Heart left ventricle (tissue), 13 donors: ENCODE data around the gene SCN9A.

Source experiments
- CTCF ChIP-seq, 12 donors: fragments of 200-600 bp; sonication (generic) in 4 of 12; IDR thresholded peaks; one replicate each; pipeline versions ENCODE4 v1.5.0 to v1.8.0; 2018 to 2022; ENCODE audit warnings: antibody characterized with exemption in 12 of 12, mild to moderate bottlenecking in 5 of 12
- POLR2A ChIP-seq, 2 donors: fragments of 450-650 bp; IDR thresholded peaks; one replicate each; pipeline ENCODE4 v1.6.1; 2017; ENCODE audit warnings: antibody characterized with exemption in 2 of 2, mild to moderate bottlenecking in 2 of 2, moderate library complexity in 2 of 2
- donor health status: ischemic (EF 13 %, LVEDD 7.1; RV severe dilation, severe dysfunction).
- donor health status: DM: no; HTN: yes; CAD: no.
- donor health status: DM: no; HTN: no; CAD: no.
- donor health status: ischemic (EF 25% LVEDD 6.9; RV normal size, moderate dysfunction).
- donor health status: ischemic (EF 25% LVEDD 5.7; RV mildly dilated, moderate dysfunction).
- donor health status: ischemic (EF 35%, LVEDD 5.7; RV mildly dilated, moderate dysfunction).
- donor health status: nonischemic (EF 11% LVEDD 7.7; RV severe dilation, severe dysfunction).
- donor health status: DM: yes; HTN: yes; CAD: no.
- donor health status: PGD.
- donor health status: ischemic (EF 29% LVEDD 5.4; RV normal size, mild dysfunction).
- donor health status: nonischemic (EF 23%, LVEDD 6.1; RV moderate dilation, normal function).

GRCh38 chr2:166375195-166375735 is 479 bp downstream of the SCN9A start:
- no peak for TF ChIP-seq POLR2A (IDR thresholded peaks at IDR 0.05)
- no peak for TF ChIP-seq CTCF (IDR thresholded peaks at IDR 0.05)
